Stimulated activated CD4-positive, alpha-beta T cell treated with anti-CD3 and anti-CD28 coated beads, Interleukin-2, amount 100 ng/mL, for 4 hours (primary cell): ENCODE data around the gene ZNF485.
"Not testable (repeated sequence)": the region's sequence is repeated elsewhere in the genome, so short reads cannot be mapped to it uniquely, and the experiment has no call there.

Experiments used
- DNase-seq: peaks from one replicate; pipeline ENCODE4 v3.0.0-alpha.2; 2020; ENCODE audit warnings: low read depth

Gene ZNF485

DNA sequence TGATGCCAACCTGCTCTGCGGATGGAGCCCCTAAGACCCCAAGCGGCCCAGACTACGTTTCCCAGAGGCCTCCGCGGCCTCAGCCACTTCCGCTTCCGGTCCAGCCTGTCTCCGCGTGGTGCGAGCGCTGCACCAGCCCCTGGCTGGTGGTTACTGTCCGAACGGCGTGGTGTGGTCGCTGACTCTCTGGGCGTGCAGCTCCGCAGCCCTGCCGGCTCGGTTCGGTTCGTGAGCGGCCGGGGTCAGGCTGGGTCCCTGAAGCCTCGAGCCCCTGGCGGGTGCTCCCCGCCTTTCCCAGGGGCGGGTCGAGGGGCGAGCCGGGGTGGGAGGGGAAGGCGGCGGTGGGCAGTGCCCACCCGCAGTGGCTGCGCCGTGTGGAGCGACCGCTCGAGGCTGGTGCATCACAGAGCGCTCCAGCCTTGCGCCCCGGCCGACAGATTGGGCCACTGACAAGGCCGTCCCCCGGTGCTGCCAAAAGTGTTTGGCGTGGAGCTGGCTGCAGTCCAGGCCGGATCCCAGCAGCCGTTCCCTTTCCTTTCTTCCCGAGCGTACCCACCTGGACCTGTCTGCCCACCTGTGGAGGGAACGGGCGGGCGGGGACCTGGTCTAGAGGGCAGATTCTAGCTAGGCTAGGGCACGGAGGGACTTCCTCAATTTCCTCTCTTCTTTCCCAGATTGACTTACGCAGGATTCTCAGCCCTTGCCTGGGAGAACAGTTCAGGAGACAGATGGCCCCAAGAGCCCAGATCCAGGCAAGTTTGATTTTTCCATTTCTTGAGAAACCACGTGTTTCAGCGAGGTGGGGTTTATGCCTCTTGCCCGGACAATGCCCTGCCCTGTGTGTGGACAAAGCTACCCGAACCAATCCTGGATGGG is at the start of gene ZNF485:
TSS of gene ZNF485 (plus strand) at position 116 of the 876 bp plus-strand sequence. CDS start at position 729, 613 bp downstream.
- DNase-seq, result peak; percentile 61

DNA sequence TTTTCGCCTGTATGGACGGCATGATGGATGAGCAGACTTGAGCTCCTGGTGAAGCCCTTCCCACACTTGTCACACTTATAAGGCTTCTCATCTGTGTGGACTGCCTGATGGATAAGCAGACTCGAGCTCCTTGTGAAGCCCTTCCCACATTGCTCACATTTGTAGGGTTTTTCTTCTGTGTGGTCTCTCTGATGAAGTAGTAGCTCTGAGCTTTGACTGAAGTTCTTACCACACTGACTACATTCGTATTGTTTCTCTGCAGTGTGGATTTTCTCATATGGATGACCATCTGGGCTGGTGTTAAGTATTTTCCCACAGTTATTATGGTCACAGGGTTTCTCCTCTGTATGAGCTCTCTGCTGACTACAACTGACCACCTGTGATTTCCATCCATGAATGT is 49.0 kb upstream of the ZNF485 start:
- no peak for DNase-seq

DNA sequence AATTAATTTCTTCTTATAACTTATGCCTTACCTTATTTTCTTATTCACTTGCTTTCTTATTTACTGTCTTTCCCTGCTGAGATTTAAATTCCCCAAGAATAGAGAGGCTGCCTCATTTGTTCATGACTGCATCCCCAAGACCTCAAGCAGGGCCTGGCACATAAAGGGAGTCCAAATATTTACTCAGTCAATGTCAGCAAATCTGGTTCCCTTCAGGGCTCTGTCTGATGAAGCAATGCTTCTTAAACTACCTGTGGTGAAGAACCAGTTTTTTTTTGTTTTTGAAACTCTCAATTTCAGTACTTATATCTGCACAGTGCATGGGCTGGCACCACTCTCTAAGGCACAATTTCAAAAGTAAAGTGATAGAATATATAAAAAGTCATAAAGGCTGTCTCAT is 36.6 kb upstream of the ZNF485 start:
- no peak for DNase-seq

DNA sequence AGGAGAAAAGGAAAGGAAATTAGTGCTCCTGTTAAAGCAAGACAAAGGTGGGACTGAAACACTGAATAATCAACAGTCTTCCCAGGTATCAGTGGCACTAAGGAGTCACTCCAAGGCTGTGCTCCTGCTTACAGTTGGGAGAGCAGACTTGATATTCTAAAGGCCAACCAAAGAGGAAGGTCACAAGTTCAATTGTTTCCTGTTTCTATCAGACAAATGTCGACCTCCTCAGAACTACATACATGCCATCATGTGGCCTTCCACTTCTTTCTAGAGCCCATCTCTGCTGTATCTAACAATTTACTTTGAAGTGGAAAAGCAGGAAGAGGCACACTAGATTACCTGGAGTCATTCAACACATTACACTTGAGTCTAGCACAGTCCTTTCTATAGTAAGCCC is 35.3 kb upstream of the ZNF485 start:
- no peak for DNase-seq

DNA sequence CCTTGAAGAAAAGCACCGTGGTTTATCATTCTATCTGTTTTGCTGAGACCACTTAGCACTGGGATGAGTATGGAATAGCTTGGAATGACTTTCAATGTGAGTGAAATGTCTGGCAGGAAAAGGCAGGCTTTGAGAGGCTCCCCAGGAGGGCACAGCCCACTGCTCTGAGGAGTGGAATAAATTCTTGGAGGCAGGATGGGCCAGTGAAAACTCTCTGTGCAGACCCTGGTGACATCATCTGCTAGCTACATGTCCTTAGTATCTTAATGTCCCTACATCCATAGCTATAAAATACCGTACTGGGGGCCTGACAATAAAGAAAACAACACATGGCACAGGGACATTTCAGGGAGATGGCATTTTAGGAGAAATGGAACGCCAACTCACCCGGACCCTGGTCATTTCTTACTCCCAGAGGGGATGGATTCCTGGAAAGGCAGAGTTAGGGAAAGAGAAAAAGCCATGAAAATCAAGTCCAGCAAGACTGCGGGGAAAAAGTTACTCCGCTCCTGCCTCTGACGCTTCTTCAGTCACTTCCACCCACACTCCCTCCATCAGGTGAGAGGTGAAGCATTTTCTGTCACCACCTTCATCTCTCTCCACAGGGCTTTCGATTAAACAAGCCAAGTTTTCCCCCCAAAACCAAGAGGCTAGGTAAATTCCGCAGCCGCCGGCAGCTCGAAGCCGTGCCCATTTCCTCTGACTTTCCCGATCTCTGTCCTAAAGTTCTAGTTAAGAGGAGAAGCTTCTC is 32.8 kb upstream of the ZNF485 start:
- DNase-seq, result peak; percentile 31

DNA sequence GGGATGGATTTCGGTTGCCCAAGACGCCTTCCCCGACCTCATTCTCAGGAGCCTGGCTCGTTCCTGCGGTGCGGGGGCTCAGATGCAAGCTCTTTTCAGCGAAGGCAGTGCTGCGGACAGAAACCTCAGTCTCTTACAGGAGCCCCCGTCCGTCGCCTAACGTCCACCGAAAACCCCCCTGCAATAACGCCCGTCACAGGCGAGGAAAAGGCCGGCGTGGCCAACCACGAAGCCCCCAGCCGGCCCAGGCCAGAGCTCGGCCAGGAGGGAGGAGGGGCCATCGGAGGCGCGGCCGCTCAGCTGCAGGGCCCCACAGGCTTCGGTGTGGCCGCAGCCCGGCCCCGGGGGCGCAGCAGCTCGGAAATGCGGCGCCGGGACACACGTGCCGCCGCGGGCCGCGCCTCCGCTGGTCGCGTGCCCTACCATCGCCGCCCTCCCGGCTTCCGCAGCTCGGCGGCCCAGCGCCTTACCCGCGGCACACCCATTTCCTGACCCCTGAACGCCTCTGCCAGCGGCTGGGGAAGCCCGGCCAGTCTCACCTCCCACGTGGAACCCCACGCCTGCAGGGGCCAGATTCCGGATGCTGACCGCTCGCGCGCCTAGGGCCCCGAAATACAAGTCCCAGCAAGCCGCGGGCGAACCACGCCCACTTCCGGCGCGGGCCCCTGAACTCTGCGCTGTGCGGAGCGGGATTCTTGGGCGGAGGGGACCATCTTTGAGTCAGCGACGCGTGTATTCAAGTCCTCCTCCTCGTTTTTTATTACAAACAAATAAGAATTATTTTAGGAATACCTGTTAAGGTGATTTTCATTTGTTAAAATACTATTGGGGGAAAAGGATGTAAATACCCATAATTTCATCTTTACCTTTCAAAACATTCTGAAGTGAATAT is 32.0 kb upstream of the ZNF485 start, which contains the start of gene ZNF239:
TSS of gene ZNF239 (minus strand) at position 616 of the 892 bp plus-strand sequence. CDS start 16,537 bp downstream, outside the sequence.
- DNase-seq, result peak; percentile 81

DNA sequence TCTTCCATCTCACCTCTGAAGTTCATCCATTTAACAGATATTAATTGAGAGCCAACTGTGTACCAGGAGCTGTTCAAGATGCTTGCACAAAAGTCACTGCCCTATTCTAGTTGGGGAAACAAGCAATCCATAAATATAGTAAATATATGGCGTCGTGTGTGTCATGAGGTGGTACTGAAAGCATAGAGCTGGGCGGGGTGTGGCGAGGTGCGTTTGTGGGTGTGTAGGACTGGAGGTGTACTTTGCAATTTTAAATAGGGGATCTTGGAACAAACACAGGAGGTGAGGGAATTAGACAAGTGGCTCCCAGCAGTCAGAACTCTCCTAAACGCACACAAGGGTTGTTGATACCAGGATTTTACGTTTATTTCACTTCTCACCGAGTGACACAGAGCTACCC is 31.3 kb upstream of the ZNF485 start:
- no peak for DNase-seq

DNA sequence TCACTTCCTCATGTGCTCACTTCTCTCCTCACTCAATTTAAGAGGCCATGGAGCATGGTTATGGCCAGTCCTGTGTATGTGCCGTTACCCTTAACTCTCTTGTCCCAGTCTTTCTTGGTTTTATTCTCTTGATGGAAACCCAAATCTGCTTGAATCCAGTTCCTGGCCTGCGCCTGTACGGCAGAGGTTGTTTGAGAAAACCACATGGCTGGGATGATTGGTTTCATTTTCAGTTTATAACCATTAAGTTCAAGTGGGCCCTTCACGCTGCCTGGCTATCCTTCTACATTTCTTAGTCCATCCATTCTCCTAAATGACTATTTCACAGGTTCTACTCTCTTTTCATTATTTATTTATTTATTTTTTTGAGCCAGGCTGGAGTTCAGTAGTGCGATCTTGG is 30.2 kb upstream of the ZNF485 start:
- DNase-seq, result no peak

DNA sequence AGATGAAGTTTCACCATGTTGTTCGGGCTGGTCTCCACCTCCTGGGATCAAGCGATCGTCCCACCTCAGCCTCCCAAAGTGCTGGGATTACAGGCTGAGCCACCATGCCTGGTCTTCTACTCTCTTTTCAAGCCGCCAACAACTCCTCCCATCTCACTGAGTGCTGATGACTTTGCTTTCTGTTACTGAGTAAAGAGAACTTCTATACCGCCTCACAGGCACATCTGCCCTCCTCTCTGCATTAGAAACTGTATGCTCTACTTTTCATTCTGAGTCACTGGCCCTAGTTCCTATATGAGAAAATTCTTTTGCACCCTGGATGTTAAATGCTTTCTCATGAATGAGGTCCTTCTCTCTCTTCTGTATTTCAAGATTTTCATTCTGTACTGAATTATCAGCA is 29.7 kb upstream of the ZNF485 start:
- DNase-seq, result no peak

DNA sequence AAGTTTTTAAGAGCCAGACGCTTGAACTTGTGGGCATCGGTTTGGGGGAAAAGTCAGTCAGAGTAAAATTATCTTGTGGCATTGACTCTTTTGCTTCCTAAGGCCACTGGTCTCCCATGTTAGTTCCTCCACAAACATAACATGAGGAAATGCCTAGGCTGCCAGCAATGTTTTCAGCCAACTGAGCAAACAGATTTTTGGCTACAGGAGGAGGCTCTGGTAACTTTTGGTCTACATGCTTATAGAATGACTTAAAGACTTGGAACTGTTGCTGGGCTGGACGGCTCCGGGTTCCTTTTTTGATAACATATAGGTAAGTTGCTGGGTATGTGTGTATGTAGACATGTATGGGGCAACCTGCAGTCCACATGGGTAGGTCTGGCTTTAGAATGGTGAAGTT is 22.2 kb upstream of the ZNF485 start:
- DNase-seq, result no peak

DNA sequence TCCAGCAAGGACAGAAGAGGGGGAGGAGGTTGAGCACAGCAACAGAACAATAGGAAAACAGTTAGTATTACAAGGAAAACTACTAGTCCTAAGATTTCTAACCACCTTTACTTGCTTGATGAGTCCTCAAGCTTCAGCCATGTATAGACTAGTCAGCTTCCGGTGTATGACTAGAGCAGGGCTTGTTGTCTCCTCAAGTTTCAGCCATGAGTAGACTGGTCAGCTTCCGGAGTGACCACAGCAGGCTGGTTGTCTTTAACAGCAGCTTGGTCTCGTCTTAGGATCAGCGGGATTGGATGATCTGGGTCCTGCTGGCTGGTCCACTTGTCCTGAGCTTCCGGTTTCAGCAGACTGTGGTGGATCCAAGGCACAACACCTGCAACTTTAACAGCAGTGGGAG is 21.2 kb upstream of the ZNF485 start:
- DNase-seq, result no peak

DNA sequence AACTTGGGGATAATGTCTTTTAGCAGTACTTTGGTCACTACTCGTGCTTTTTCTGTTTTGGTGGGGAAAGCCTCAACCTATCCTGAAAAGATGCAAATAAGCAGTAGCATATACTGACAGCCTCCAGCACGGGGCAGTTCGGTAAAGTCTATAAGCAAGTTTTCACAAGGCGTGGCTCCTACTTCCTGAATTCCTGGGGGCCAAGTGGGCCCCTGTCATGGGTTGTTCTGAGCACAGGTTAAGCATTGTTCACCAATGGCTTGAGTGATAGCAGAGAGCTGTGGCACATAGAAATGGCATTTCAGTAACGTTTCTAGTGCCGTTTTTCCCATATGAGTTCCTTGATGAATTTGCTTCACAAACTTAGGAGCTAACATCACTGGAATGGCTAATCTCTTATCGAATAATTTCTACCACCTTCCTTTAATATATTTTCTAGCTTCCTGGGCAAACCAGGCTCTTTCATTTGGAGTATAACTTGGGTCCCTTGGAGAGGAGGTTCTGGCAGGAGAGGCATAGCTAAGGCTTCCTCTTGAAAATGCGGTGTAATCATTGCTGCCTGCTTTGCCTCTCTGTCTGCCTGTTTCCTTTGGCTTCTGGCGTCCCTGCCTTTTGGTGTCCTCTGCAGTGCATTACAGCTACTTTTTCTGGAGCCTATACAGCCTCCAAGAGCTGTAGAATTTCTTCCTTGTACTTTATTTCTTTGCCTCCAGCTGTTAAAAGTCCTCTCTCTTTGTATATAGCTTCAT is 20.1 kb upstream of the ZNF485 start:
- DNase-seq, result no peak

DNA sequence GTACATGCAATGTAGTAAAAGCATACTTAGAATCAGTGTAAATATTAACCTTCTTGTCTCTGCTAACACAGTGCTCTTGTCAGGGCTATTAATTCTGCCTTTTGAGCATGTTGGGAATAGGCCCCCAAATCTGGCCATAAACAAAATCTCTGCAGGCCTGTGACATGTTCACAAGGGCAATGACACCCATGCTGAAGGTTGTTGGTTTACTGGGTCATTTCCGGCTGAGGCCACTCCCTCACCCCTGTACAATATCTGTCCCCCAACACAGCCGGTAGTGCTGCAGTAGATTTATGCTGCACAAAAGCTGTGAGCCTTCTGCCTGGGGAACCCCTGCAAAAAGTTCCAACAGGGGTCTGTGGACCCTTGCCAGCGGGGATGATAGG is 19.5 kb upstream of the ZNF485 start:
- DNase-seq, result not testable (repeated sequence)

DNA sequence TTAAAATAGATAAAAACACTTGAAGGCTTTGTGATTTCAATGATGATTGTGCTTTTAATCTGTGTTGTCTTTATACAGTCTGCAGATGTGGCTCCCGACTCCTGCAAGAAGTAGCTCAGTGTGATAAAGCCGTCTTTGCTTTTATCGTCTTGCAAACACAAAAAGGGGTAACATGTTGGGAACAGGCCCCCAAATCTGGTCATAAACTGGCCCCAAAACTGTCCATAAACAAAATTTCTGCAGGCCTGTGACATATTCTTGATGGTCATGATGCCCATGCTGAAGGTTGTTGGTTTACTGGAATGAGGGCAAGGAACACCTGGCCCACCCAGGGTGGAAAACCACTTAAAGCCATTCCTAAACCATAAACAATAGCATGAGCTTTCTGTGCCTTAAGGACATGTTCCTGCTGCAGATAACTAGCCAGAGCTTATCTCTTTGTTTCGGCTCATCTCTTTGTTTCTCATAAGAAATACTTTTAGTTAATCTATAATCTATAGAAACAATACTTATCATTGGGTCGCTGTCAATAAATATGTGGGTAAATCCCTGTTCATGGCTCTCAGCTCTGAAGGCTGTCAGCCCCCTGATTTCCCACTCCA is 14.8 kb upstream of the ZNF485 start:
- no peak for DNase-seq

DNA sequence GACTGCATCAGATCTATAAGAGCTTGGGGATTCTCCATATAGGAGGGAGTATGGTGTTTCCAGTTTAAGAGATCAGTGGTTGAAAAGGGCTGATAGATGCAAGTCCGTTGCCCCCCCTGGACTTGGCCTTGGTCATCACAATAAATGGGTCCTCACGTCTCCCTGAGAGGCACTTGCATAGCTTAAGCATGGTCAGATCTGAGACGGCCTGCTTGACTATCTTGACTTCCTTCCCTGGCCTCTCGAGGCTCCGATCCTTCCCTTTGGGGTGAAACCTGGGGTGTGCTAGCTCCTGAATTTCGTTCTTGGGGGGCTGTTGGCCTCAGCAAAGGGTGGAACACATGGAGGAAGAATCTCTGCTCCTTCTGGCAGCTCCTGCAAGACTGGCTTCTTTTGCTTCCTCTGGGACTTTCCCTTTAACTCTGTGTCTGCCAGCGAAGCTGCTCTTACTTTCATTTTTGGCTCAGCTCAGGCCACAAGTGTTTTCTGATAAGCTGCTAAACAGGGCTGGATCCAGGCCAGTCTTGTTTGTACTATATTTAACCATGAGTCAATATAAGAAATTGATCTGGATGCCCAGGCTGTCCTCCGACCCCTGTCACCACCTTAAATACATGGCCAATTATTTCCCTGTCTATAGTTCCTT is 11.2 kb upstream of the ZNF485 start:
- peak; percentile 24 for DNase-seq

DNA sequence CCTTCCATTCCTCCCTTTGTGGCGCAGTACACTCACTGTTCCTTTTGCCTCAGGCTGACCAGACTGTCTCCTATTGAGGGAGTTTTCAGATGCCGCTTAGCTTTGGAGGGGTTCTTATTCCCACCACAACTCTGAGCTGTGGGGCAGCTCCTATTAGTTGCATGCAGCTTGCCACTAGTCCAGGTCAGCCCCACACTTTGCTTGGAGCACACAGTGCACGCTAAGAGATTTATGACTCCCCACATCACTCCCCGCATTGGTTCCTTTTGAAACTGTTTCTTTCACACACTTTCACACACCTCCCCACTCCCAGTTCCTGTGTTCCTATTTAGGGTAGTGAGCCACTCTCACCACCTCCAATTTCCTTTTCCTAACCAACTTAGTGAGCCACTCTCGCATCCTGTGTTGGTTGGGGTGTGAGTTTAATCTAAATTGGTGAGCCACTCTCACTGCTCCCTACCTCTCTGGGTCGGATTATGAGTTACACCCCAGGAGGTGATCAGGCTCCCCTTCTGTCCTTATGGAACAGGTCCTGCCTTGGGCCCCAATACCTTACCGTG is 10.4 kb upstream of the ZNF485 start:
- no peak for DNase-seq

DNA sequence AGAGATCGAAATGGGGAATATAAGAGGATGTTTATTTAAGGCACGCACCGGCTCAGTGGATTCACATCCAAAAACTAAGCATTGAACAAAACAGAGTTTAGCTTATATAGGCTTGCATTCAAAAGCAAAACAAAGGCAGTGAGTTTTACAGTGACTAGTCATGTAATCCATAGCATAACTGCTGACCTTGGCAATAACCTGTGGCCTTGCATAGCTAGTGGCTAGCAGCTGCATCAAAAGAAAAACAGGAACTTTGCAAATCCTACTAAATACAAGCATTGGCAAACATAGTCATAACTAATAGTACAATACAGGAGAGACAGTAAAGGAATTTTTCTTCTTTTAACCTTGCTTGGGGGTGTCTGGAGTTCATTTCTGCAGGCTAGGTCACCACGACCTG is 9.7 kb upstream of the ZNF485 start:
- no peak for DNase-seq

DNA sequence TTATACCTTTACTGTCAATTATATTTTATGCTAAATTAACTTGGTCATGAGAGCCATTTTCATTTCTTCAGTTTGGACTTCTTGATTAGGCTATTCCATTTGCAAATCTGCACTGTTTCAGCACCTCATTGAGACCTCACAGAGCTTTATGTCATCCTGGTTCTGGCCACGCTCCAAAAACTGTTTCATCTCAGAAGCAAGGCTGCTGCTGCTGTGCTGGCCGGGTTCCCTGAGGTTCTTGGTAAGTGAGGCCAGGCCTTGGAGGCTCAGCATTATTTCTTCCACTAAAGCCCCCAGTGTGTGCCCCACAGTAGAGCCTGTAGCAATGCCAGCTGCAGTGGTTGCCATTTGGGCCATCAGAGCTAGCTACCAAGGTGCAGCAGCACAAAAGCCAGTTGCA is 7.8 kb upstream of the ZNF485 start:
- no peak for DNase-seq

DNA sequence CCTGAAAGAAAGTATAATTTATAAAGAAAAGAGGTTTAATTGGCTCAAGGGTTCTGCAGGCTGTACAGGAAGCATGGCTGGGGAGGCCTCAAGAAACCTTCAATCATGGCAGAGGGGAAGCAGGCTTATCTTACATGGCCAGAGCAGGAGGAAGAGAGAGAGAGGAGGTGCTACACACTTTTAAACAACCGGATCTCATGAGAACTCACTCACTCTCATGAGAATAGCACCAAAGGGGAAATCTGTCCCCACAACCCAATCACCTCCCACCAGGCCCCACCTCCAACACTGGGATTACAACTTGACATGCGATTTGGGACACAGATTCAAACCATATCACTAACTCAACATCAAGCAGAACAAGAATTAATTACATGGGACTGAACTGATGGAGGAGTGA is 6.9 kb upstream of the ZNF485 start:
- DNase-seq, result no peak

DNA sequence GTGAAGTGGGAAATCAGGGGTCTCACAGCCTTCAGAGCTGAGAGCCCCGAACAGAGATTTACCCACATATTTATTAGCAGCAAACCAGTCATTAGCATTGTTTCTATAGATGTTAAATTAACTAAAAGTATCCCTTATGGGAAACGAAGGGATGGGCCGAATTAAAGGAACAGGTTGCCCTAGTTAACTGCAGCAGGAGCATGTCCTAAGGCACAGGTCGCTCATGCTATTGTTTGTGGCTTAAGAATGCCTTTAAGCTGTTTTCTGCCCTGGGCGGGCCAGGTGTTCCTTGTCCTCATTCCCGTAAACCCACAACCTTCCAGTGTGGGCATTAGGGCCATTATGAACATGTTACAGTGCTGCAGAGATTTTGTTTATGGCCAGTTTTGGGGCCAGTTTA is 4.7 kb upstream of the ZNF485 start:
- not testable (repeated sequence) for DNase-seq
